Mesenchymal stem cell (in vitro differentiated cells and primary cell): ENCODE measurements around the gene CCDC88B.

ENCODE experiments used
- DNase-seq: peaks from one replicate; pipeline ENCODE4 v3.0.0-alpha.2; 2013
- H2AFZ ChIP-seq: one replicate; pipeline ENCODE4 v1.6.1; 2013; ENCODE audit warnings: low read depth, mild to moderate bottlenecking, control low read depth, inconsistent platforms, low read length, moderate library complexity
- H2AK5ac ChIP-seq: 2 replicates; pipeline ENCODE4 v1.6.1; 2013; ENCODE audit warnings: low read length, moderate library complexity, mild to moderate bottlenecking, inconsistent platforms; ENCODE audit not compliant: severe bottlenecking
- H2BK120ac ChIP-seq: one replicate; pipeline ENCODE4 v1.6.1; 2013; ENCODE audit warnings: low read depth, mild to moderate bottlenecking, inconsistent platforms, low read length, moderate library complexity
- H2BK12ac ChIP-seq, 2 experiments: one replicate each; pipeline ENCODE4 v1.6.1; 2013; ENCODE audit warnings: inconsistent platforms in 2 of 2, low read length in 2 of 2, mild to moderate bottlenecking in 2 of 2, moderate library complexity in 2 of 2, control low read depth in 1 of 2
- H2BK15ac ChIP-seq: one replicate; pipeline ENCODE4 v1.6.1; 2013; ENCODE audit warnings: mild to moderate bottlenecking, low read depth, inconsistent platforms; ENCODE audit not compliant: poor library complexity, severe bottlenecking
- H2BK5ac ChIP-seq: 2 replicates; pipeline ENCODE4 v1.6.1; 2013; ENCODE audit warnings: low read depth, mild to moderate bottlenecking, low read length, control low read depth, inconsistent platforms; ENCODE audit not compliant: poor library complexity, severe bottlenecking
- H3K14ac ChIP-seq, 2 experiments: one replicate each; pipeline ENCODE4 v1.6.1; 2013; ENCODE audit warnings: inconsistent platforms in 2 of 2, low read length in 2 of 2, control low read depth in 1 of 2, mild to moderate bottlenecking in 1 of 2, moderate library complexity in 1 of 2
- H3K18ac ChIP-seq, 2 experiments: one replicate each; pipeline ENCODE4 v1.6.1; 2013; ENCODE audit warnings: inconsistent platforms in 2 of 2, low read length in 2 of 2, control low read depth in 1 of 2, low read depth in 1 of 2, mild to moderate bottlenecking in 1 of 2
- H3K23ac ChIP-seq, 2 experiments: one replicate each; pipeline ENCODE4 v1.6.1; 2013; ENCODE audit warnings: inconsistent platforms in 2 of 2, low read length in 2 of 2, mild to moderate bottlenecking in 2 of 2, moderate library complexity in 2 of 2, control low read depth in 1 of 2
- H3K27ac ChIP-seq: 2 replicates; pipeline ENCODE4 v1.5.1; 2013; ENCODE audit warnings: mild to moderate bottlenecking, moderate library complexity, low read length, control low read depth, inconsistent platforms; ENCODE audit not compliant: poor library complexity, severe bottlenecking
- H3K27me3 ChIP-seq, 2 experiments: 2 replicates each; pipeline versions ENCODE4 v1.6.1 to v1.7.0; 2013; ENCODE audit warnings: low read length in 2 of 2, mild to moderate bottlenecking in 2 of 2, moderate library complexity in 2 of 2, control low read depth in 1 of 2, inconsistent platforms in 1 of 2; ENCODE audit not compliant: control insufficient read depth in 1 of 2, insufficient read depth in 1 of 2
- H3K36me3 ChIP-seq, 2 experiments: 2 replicates each; pipeline versions ENCODE4 v1.6.1 to v1.7.0; 2013; ENCODE audit warnings: low read length in 2 of 2, control low read depth in 1 of 2, inconsistent platforms in 1 of 2, low read depth in 1 of 2, mild to moderate bottlenecking in 1 of 2; ENCODE audit not compliant: insufficient read depth in 2 of 2, control insufficient read depth in 1 of 2
- H3K4ac ChIP-seq, 2 experiments: one replicate each; pipeline ENCODE4 v1.6.1; 2013; ENCODE audit warnings: inconsistent platforms in 2 of 2, low read length in 2 of 2, mild to moderate bottlenecking in 2 of 2, moderate library complexity in 2 of 2, control low read depth in 1 of 2, low read depth in 1 of 2
- H3K4me1 ChIP-seq: 2 replicates; pipeline ENCODE4 v1.6.1; 2013; ENCODE audit warnings: low read depth, low read length, control low read depth; ENCODE audit not compliant: control insufficient read depth, insufficient read depth
- H3K4me2 ChIP-seq: 2 replicates; pipeline ENCODE4 v1.6.1; 2013; ENCODE audit warnings: low read length, mild to moderate bottlenecking, inconsistent platforms; ENCODE audit not compliant: poor library complexity, severe bottlenecking
- H3K4me3 ChIP-seq, 2 experiments: 2 replicates each; pipeline versions ENCODE4 v1.5.1 to v1.7.0; 2013; ENCODE audit warnings: low read length in 2 of 2, mild to moderate bottlenecking in 2 of 2, control low read depth in 1 of 2, low read depth in 1 of 2; ENCODE audit not compliant: insufficient read depth in 1 of 2
- H3K79me1 ChIP-seq: replicated peaks from 2 replicates; pipeline ENCODE4 v1.6.1; 2013; ENCODE audit warnings: mild to moderate bottlenecking, control low read depth, low read length, inconsistent platforms; ENCODE audit not compliant: poor library complexity, severe bottlenecking
- H3K9ac ChIP-seq: 2 replicates; pipeline ENCODE4 v1.7.0; 2013; ENCODE audit warnings: mild to moderate bottlenecking, low read length, moderate library complexity
- H3K9me3 ChIP-seq: 2 replicates; pipeline ENCODE4 v1.7.0; 2013; ENCODE audit warnings: mild to moderate bottlenecking, low read length; ENCODE audit not compliant: control insufficient read depth
- H4K8ac ChIP-seq: one replicate; pipeline ENCODE4 v1.6.1; 2013; ENCODE audit warnings: inconsistent platforms, mild to moderate bottlenecking, low read length, moderate library complexity
- H4K91ac ChIP-seq: one replicate; pipeline ENCODE4 v1.6.1; 2013; ENCODE audit warnings: mild to moderate bottlenecking, low read length, inconsistent platforms
- WGBS: methylation state at CpG from one replicate; pipeline ENCODE4 v1.1.7; 2013; ENCODE audit warnings: mixed read lengths; 5-methylcytosine and 5-hydroxymethylcytosine counted together

CCDC88B gene

GRCh38 chr11:64378335-64378880, 38.4 kb downstream of the CCDC88B start:
- no peak overlapping the region for H2BK5ac ChIP-seq
- H3K36me3 ChIP-seq: no peaks in the 10 kb centered on the region
- no peaks in the 10 kb centered on the region for H3K9me3 ChIP-seq
- H3K4ac ChIP-seq: no peak overlapping the region
- no peak overlapping the region for H2BK12ac ChIP-seq
- WGBS: 86% methylated on average over 14 of the region's 14 CpGs
- H2BK120ac ChIP-seq: no peak overlapping the region
- H3K23ac ChIP-seq: no peak overlapping the region
- H3K27ac ChIP-seq: no peak overlapping the region
- H3K4me3 ChIP-seq: peak overlapping the region in 1 of 2 experiments; percentile 42
- no peak overlapping the region for H2BK15ac ChIP-seq
- no peak for DNase-seq
- H3K79me1 ChIP-seq: no peaks in the 10 kb centered on the region
- no peak overlapping the region for H3K4me2 ChIP-seq
- H3K4me1 ChIP-seq: no peaks in the 10 kb centered on the region
- H3K9ac ChIP-seq: no peak overlapping the region
- peaks cover 10 to 52% of the 10 kb centered on the region in 2 experiments for H3K27me3 ChIP-seq
- no peak overlapping the region for H3K18ac ChIP-seq
- H2AK5ac ChIP-seq: no peak overlapping the region
- H4K91ac ChIP-seq: peak overlapping the region; percentile 27
- H2AFZ ChIP-seq: no peak overlapping the region
- H4K8ac ChIP-seq: no peak overlapping the region
- no peak overlapping the region for H3K14ac ChIP-seq

GRCh38 chr11:64379160-64379559, 39.2 kb downstream of the CCDC88B start:
- no peak overlapping the region for H2AFZ ChIP-seq
- H3K18ac ChIP-seq: no peak overlapping the region
- H3K27me3 ChIP-seq: peaks cover 10 to 56% of the 10 kb centered on the region in 2 experiments
- no peak overlapping the region for H2BK15ac ChIP-seq
- H3K9ac ChIP-seq: no peak overlapping the region
- 89% methylated on average over 15 of the region's 15 CpGs for WGBS
- no peak overlapping the region for H2BK120ac ChIP-seq
- no peak overlapping the region for H3K4ac ChIP-seq
- no peak overlapping the region for H4K91ac ChIP-seq
- H3K9me3 ChIP-seq: no peaks in the 10 kb centered on the region
- no peak overlapping the region for H3K4me3 ChIP-seq
- no peak overlapping the region for H3K23ac ChIP-seq
- H4K8ac ChIP-seq: no peak overlapping the region
- no peaks in the 10 kb centered on the region for H3K4me1 ChIP-seq
- no peak overlapping the region for H2BK12ac ChIP-seq
- H3K27ac ChIP-seq: no peak overlapping the region
- H3K79me1 ChIP-seq: no peaks in the 10 kb centered on the region
- no peak overlapping the region for H2AK5ac ChIP-seq
- no peak overlapping the region for H2BK5ac ChIP-seq
- peak overlapping the region in 1 of 2 experiments; percentile 14 for H3K14ac ChIP-seq
- no peak for DNase-seq
- no peak overlapping the region for H3K4me2 ChIP-seq
- no peaks in the 10 kb centered on the region for H3K36me3 ChIP-seq

DNA sequence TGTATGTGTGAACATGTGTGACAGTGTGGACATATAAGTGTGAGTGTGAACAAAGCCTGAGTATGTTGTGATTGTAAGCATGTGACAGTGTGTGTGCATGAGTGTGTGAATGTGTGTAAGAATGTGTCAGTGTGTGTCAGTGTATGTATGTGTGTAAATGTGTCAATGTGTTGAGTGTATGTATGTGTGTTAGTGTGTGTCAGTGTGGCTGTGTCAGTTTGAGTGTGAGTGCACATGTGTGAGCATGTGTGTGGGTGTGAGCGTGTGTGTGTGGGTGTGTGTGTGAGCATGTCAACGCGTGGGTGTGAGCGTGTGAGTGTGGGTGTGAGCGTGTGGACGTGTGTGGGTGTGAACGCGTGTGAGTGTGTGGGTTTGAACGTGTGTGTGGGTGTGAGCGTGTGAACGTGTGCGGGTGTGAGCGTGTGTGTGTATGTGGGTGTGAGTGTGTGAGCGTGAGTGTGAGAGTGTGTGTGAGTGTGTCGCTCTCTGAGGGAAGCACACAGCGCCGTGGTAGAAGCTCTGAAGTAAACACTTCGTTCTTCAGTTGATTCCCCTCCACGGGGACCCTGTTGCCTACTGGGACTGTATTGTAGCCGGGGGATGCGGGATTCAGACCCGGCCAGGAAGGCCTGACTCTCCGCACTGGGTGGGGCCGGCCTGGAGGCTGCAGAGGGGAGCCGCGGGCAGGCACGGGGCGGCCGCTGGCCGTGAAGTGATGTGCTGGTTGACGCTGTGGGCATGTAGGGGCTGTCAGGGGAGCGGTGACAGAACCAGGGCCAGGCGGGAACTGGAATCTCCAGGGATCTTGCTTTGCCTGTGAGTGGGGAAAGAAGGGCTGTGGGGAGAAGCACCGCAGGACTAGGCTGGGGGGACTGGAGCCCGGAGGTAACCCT, 40.1 kb downstream of the CCDC88B start:
- H3K18ac ChIP-seq: no peak overlapping the region
- no peak overlapping the region for H3K4me3 ChIP-seq
- H3K79me1 ChIP-seq: no peaks in the 10 kb centered on the region
- no peak overlapping the region for H2BK120ac ChIP-seq
- H3K14ac ChIP-seq: peak overlapping the region in 1 of 2 experiments; percentile 69
- no peak overlapping the region for H2BK15ac ChIP-seq
- no peak overlapping the region for H2BK5ac ChIP-seq
- no peaks in the 10 kb centered on the region for H3K4me1 ChIP-seq
- no peak for DNase-seq
- no peak overlapping the region for H3K9ac ChIP-seq
- H2AFZ ChIP-seq: no peak overlapping the region
- no peak overlapping the region for H3K23ac ChIP-seq
- no peak overlapping the region for H2BK12ac ChIP-seq
- no peaks in the 10 kb centered on the region for H3K36me3 ChIP-seq
- no peak overlapping the region for H3K4me2 ChIP-seq
- 90% methylated on average over 35 of the region's 35 CpGs for WGBS
- H4K8ac ChIP-seq: no peak overlapping the region
- H3K27me3 ChIP-seq: peaks cover 10 to 62% of the 10 kb centered on the region in 2 experiments
- no peak overlapping the region for H3K27ac ChIP-seq
- H2AK5ac ChIP-seq: no peak overlapping the region
- H3K4ac ChIP-seq: no peak overlapping the region
- no peaks in the 10 kb centered on the region for H3K9me3 ChIP-seq
- no peak overlapping the region for H4K91ac ChIP-seq

DNA sequence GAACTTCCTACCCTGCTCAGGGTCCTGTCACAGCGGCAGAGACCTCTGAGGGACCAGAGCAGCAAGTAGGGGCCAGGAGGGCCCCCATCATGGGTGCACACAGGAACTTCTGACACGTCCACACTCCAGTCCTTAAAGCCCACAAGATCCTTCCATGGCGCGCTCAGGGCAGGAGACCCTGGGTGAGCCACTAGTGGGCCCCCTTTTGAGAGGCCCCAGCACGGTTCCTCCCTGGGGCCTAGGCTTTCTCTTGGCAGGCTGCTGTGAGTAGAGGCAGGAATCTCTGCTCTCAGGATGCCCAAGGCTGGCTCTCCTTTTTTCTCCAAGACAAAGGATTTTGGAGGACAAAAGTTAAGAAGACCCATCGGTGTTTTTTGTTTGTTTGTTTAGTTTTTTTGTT, 41.3 kb downstream of the CCDC88B start:
- Histone ChIP-seq H3K27ac (no peak overlapping the region), H3K36me3 (no peaks in the 10 kb centered on the region), H3K14ac (no peak overlapping the region), H2AFZ (no peak overlapping the region), H3K9me3 (no peaks in the 10 kb centered on the region), H2BK12ac (no peak overlapping the region), H3K4me3 (no peak overlapping the region), H3K4me1 (peaks cover 2% of the 10 kb centered on the region), H3K9ac (no peak overlapping the region), H2AK5ac (no peak overlapping the region), H2BK5ac (no peak overlapping the region), H2BK15ac (no peak overlapping the region), H3K18ac (no peak overlapping the region), H3K4me2 (no peak overlapping the region), H3K4ac (no peak overlapping the region), H3K23ac (no peak overlapping the region), H3K27me3 (peaks cover 10 to 73% of the 10 kb centered on the region in 2 experiments), H4K8ac (no peak overlapping the region), H3K79me1 (no peaks in the 10 kb centered on the region), H4K91ac (no peak overlapping the region), H2BK120ac (no peak overlapping the region)
- DNase-seq: no peak
- 85% methylated on average over 5 of the region's 6 CpGs for WGBS
